ENCODE results near the gene LBHD2. TPM values are rescaled to one million over a fixed set of nuclear protein-coding genes. Genes with fewer than 3 reads are reported as not detected.

LBHD2 gene
- total and polyA plus RNA-seq, 2 of the 13 experiments (the other 11 are each of a cell fraction or from before 2014, with no cell fraction given) = 0.67 to 1.00 TPM

DNA sequence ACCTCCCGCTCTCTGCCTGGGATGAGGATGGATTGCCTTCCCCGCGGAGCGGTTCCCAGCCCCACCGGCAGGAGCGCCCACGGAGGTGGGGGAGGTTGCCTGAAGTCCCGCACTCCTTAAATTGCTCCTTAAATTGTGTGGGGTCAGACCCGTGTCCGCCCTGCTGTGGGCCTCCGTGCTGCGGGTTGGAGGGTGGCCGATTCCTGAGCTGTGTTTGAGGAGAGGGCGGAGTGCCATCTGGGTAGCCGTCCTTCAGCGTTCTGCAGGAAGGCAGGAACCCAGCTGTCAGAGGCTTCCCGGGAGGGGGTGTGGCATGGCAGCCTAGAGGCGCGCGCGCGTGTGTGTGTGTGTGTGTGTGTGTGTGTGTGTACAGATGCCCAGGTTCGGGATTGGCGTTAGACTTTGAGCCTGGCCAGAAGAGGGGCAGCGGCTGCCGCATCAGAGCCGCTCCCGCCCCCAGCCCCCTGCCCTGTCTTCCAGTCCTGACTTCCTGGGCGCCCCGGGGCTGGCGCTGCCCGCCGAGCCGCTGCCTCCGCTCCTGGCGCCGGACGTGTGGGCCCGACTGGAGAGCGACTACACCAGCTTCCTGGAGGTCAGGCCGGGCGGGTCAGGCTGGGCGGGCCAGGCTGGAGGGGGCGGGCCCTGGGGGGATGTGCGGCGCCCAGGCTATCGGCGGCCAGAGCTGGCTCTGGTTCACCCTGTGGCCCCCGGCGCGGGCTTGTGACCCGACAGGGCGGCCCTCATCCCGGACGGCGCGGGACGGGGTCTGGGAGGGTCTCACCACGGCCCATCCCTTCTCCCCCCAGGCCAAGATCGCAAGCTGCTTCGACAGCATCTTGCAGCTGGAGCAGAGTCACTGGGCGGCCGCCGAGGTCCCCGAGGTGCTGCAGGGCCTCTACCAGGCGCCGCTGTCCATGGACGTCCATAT, 19.7 kb downstream of the LBHD2 start (continued):
- TF ChIP-seq, protein P1, sequence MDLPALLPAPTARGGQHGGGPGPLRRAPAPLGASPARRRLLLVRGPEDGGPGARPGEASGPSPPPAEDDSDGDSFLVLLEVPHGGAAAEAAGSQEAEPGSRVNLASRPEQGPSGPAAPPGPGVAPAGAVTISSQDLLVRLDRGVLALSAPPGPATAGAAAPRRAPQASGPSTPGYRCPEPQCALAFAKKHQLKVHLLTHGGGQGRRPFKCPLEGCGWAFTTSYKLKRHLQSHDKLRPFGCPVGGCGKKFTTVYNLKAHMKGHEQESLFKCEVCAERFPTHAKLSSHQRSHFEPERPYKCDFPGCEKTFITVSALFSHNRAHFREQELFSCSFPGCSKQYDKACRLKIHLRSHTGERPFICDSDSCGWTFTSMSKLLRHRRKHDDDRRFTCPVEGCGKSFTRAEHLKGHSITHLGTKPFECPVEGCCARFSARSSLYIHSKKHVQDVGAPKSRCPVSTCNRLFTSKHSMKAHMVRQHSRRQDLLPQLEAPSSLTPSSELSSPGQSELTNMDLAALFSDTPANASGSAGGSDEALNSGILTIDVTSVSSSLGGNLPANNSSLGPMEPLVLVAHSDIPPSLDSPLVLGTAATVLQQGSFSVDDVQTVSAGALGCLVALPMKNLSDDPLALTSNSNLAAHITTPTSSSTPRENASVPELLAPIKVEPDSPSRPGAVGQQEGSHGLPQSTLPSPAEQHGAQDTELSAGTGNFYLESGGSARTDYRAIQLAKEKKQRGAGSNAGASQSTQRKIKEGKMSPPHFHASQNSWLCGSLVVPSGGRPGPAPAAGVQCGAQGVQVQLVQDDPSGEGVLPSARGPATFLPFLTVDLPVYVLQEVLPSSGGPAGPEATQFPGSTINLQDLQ (CRISPR knock-in tag; IDR thresholded peaks at IDR 0.05) = no peak
- TF ChIP-seq ZNF790 (CRISPR knock-in tag; IDR thresholded peaks at IDR 0.05; ENCODE audit: borderline replicate concordance) (peak; percentile 73; the same call in 1 of the 2 replicates), ZSCAN21 (CRISPR knock-in tag; IDR thresholded peaks at IDR 0.05; ENCODE audit: borderline replicate concordance) (peak; percentile 82), ZNF703 (CRISPR knock-in tag; IDR thresholded peaks at IDR 0.05; ENCODE audit: borderline replicate concordance) (no peak), ZNF589 (CRISPR knock-in tag; conservative IDR thresholded peaks at IDR 0.05) (no peak), ZNF629 (CRISPR knock-in tag; conservative IDR thresholded peaks at IDR 0.05) (no peak; the same call in 1 of the 2 replicates), ZNF709 (CRISPR knock-in tag; IDR thresholded peaks at IDR 0.05) (peak; percentile 77), ZNF138 (CRISPR knock-in tag; IDR thresholded peaks at IDR 0.05; ENCODE audit: low read depth) (no peak), ZSCAN22 (CRISPR knock-in tag; IDR thresholded peaks at IDR 0.05) (0 out of 2 replicates have a peak, but pooled peaks have one; percentile 56)
- TF ChIP-seq, protein P2, sequence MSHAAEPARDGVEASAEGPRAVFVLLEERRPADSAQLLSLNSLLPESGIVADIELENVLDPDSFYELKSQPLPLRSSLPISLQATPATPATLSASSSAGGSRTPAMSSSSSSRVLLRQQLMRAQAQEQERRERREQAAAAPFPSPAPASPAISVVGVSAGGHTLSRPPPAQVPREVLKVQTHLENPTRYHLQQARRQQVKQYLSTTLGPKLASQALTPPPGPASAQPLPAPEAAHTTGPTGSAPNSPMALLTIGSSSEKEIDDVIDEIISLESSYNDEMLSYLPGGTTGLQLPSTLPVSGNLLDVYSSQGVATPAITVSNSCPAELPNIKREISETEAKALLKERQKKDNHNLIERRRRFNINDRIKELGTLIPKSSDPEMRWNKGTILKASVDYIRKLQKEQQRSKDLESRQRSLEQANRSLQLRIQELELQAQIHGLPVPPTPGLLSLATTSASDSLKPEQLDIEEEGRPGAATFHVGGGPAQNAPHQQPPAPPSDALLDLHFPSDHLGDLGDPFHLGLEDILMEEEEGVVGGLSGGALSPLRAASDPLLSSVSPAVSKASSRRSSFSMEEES (CRISPR knock-in tag; IDR thresholded peaks at IDR 0.05) = no peak
- TF ChIP-seq, protein P3, sequence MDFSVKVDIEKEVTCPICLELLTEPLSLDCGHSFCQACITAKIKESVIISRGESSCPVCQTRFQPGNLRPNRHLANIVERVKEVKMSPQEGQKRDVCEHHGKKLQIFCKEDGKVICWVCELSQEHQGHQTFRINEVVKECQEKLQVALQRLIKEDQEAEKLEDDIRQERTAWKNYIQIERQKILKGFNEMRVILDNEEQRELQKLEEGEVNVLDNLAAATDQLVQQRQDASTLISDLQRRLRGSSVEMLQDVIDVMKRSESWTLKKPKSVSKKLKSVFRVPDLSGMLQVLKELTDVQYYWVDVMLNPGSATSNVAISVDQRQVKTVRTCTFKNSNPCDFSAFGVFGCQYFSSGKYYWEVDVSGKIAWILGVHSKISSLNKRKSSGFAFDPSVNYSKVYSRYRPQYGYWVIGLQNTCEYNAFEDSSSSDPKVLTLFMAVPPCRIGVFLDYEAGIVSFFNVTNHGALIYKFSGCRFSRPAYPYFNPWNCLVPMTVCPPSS (IDR thresholded peaks at IDR 0.05) = no peak
- TF ChIP-seq, protein P4, sequence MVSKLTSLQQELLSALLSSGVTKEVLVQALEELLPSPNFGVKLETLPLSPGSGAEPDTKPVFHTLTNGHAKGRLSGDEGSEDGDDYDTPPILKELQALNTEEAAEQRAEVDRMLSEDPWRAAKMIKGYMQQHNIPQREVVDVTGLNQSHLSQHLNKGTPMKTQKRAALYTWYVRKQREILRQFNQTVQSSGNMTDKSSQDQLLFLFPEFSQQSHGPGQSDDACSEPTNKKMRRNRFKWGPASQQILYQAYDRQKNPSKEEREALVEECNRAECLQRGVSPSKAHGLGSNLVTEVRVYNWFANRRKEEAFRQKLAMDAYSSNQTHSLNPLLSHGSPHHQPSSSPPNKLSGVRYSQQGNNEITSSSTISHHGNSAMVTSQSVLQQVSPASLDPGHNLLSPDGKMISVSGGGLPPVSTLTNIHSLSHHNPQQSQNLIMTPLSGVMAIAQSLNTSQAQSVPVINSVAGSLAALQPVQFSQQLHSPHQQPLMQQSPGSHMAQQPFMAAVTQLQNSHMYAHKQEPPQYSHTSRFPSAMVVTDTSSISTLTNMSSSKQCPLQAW (CRISPR knock-in tag; IDR thresholded peaks at IDR 0.05) = peak; percentile 79
- TF ChIP-seq, protein P5, sequence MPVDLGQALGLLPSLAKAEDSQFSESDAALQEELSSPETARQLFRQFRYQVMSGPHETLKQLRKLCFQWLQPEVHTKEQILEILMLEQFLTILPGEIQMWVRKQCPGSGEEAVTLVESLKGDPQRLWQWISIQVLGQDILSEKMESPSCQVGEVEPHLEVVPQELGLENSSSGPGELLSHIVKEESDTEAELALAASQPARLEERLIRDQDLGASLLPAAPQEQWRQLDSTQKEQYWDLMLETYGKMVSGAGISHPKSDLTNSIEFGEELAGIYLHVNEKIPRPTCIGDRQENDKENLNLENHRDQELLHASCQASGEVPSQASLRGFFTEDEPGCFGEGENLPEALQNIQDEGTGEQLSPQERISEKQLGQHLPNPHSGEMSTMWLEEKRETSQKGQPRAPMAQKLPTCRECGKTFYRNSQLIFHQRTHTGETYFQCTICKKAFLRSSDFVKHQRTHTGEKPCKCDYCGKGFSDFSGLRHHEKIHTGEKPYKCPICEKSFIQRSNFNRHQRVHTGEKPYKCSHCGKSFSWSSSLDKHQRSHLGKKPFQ (CRISPR knock-in tag; IDR thresholded peaks at IDR 0.05; ENCODE audit: insufficient replicate concordance) = no peak
- TF ChIP-seq, protein P6, sequence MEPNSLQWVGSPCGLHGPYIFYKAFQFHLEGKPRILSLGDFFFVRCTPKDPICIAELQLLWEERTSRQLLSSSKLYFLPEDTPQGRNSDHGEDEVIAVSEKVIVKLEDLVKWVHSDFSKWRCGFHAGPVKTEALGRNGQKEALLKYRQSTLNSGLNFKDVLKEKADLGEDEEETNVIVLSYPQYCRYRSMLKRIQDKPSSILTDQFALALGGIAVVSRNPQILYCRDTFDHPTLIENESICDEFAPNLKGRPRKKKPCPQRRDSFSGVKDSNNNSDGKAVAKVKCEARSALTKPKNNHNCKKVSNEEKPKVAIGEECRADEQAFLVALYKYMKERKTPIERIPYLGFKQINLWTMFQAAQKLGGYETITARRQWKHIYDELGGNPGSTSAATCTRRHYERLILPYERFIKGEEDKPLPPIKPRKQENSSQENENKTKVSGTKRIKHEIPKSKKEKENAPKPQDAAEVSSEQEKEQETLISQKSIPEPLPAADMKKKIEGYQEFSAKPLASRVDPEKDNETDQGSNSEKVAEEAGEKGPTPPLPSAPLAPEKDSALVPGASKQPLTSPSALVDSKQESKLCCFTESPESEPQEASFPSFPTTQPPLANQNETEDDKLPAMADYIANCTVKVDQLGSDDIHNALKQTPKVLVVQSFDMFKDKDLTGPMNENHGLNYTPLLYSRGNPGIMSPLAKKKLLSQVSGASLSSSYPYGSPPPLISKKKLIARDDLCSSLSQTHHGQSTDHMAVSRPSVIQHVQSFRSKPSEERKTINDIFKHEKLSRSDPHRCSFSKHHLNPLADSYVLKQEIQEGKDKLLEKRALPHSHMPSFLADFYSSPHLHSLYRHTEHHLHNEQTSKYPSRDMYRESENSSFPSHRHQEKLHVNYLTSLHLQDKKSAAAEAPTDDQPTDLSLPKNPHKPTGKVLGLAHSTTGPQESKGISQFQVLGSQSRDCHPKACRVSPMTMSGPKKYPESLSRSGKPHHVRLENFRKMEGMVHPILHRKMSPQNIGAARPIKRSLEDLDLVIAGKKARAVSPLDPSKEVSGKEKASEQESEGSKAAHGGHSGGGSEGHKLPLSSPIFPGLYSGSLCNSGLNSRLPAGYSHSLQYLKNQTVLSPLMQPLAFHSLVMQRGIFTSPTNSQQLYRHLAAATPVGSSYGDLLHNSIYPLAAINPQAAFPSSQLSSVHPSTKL (CRISPR knock-in tag; IDR thresholded peaks at IDR 0.05) = no peak; the same call in 1 of the 2 replicates
